Neuronal stem cell (in vitro differentiated cells): ENCODE results near the gene C11orf97.

Experiments
- DNase-seq: peaks from one replicate; pipeline ENCODE4 v3.0.0-alpha.2; 2013; ENCODE audit warnings: low spot score
- H2AFZ ChIP-seq: one replicate; pipeline ENCODE4 v1.6.1; 2013; ENCODE audit warnings: mild to moderate bottlenecking, low read length, inconsistent platforms
- H2AK5ac ChIP-seq: 2 replicates; pipeline ENCODE4 v1.6.1; 2013; ENCODE audit warnings: low read depth, mild to moderate bottlenecking, inconsistent platforms, low read length, moderate library complexity, mixed read lengths
- H2BK120ac ChIP-seq: 2 replicates; pipeline ENCODE4 v1.6.1; 2013; ENCODE audit warnings: low read depth, mild to moderate bottlenecking, inconsistent platforms, low read length, moderate library complexity, mixed read lengths
- H2BK12ac ChIP-seq: one replicate; pipeline ENCODE4 v1.6.1; 2013; ENCODE audit warnings: low read length, inconsistent platforms
- H2BK15ac ChIP-seq: 2 replicates; pipeline ENCODE4 v1.6.1; 2013; ENCODE audit warnings: mild to moderate bottlenecking, low read length, inconsistent platforms, mixed read lengths
- H2BK5ac ChIP-seq: one replicate; pipeline ENCODE4 v1.6.1; 2013; ENCODE audit warnings: inconsistent platforms, mild to moderate bottlenecking, low read length, moderate library complexity
- H3K14ac ChIP-seq: one replicate; pipeline ENCODE4 v1.6.1; 2013; ENCODE audit warnings: low read length, inconsistent platforms
- H3K18ac ChIP-seq: 2 replicates; pipeline ENCODE4 v1.6.1; 2013; ENCODE audit warnings: low read length, inconsistent platforms
- H3K23ac ChIP-seq: 2 replicates; pipeline ENCODE4 v1.6.1; 2013; ENCODE audit warnings: low read depth, mild to moderate bottlenecking, mixed read lengths, low read length, inconsistent platforms; ENCODE audit not compliant: poor library complexity
- H3K27ac ChIP-seq: replicated peaks from 3 replicates; pipeline ENCODE4 v1.5.1; 2013; ENCODE audit warnings: low read length, inconsistent platforms
- H3K27me3 ChIP-seq, 3 experiments: 2 replicates each; pipeline ENCODE4 v1.6.1; 2013; ENCODE audit warnings: low read length in 3 of 3, mild to moderate bottlenecking in 2 of 3, inconsistent platforms in 1 of 3, low read depth in 1 of 3, mixed read lengths in 1 of 3, moderate library complexity in 1 of 3; ENCODE audit not compliant: control insufficient read depth in 3 of 3, insufficient read depth in 3 of 3
- H3K36me3 ChIP-seq, 2 donors: replicated peaks in 1 of 2; 2 replicates each; pipeline ENCODE4 v1.6.1; 2013; ENCODE audit warnings: low read length in 2 of 2; ENCODE audit not compliant: control insufficient read depth in 2 of 2, insufficient read depth in 2 of 2
- H3K4ac ChIP-seq: 2 replicates; pipeline ENCODE4 v1.6.1; 2013; ENCODE audit warnings: inconsistent platforms, mild to moderate bottlenecking, low read length, moderate library complexity
- H3K4me1 ChIP-seq, 2 donors: 1 replicate in 1 of 2; 2 replicates in 1 of 2; pipeline ENCODE4 v1.6.1; 2013; ENCODE audit warnings: low read length in 2 of 2, low read depth in 1 of 2; ENCODE audit not compliant: control insufficient read depth in 2 of 2, insufficient read depth in 1 of 2
- H3K4me2 ChIP-seq: one replicate; pipeline ENCODE4 v1.6.1; 2013; ENCODE audit warnings: mild to moderate bottlenecking, low read length, inconsistent platforms; ENCODE audit not compliant: insufficient read depth, poor library complexity, severe bottlenecking
- H3K4me3 ChIP-seq, 2 donors: 2 replicates each; pipeline ENCODE4 v1.5.1; 2013; ENCODE audit warnings: low read length in 2 of 2, mild to moderate bottlenecking in 2 of 2, inconsistent platforms in 1 of 2, moderate library complexity in 1 of 2
- H3K79me1 ChIP-seq: one replicate; pipeline ENCODE4 v1.6.1; 2013; ENCODE audit warnings: low read depth, mild to moderate bottlenecking, inconsistent platforms, low read length, moderate library complexity
- H3K9ac ChIP-seq: one replicate; pipeline ENCODE4 v1.6.1; 2013; ENCODE audit warnings: mild to moderate bottlenecking, low read depth, low read length, inconsistent platforms; ENCODE audit not compliant: poor library complexity
- H3K9me3 ChIP-seq, 2 donors: replicated peaks in 1 of 2; 2 replicates each; pipeline versions ENCODE3 to v1.6.1; 2013; ENCODE audit warnings: low read length in 2 of 2, mild to moderate bottlenecking in 2 of 2, inconsistent platforms in 1 of 2, low read depth in 1 of 2, mixed read lengths in 1 of 2, moderate library complexity in 1 of 2; ENCODE audit not compliant: control insufficient read depth in 2 of 2, insufficient read depth in 1 of 2
- H4K8ac ChIP-seq: one replicate; pipeline ENCODE4 v1.6.1; 2013; ENCODE audit warnings: low read depth, mild to moderate bottlenecking, inconsistent platforms, low read length, moderate library complexity
- H4K91ac ChIP-seq: one replicate; pipeline ENCODE4 v1.6.1; 2013; ENCODE audit warnings: low read length, low read depth, mild to moderate bottlenecking, inconsistent platforms; ENCODE audit not compliant: poor library complexity
- WGBS, 2 donors: extraction: QIAGEN DNeasy Blood & Tissue Kit; methylation state at CpG; one replicate each; pipeline ENCODE4 v1.1.7; 2013; ENCODE audit warnings: missing lambda C conversion rate in 2 of 2, mixed read lengths in 1 of 2; ENCODE audit not compliant: insufficient read length in 2 of 2, insufficient replicate concordance in 1 of 2; ENCODE audit errors: extremely low coverage in 2 of 2; 5-methylcytosine and 5-hydroxymethylcytosine counted together

Gene C11orf97

GRCh38 chr11:94532211-94532610 is 19.9 kb downstream of the C11orf97 start:
- Histone ChIP-seq H3K4me3 (no peak overlapping the region), H2BK12ac (no peak overlapping the region), H2BK15ac (no peak overlapping the region), H3K18ac (no peak overlapping the region), H3K27ac (no peak overlapping the region), H3K23ac (no peak overlapping the region), H3K4me1 (no peaks in the 10 kb centered on the region), H3K9ac (no peak overlapping the region), H2BK5ac (no peak overlapping the region), H3K9me3 (no peaks in the 10 kb centered on the region), H3K79me1 (no peaks in the 10 kb centered on the region), H3K4ac (no peak overlapping the region), H2BK120ac (no peak overlapping the region), H4K8ac (no peak overlapping the region), H3K14ac (no peak overlapping the region), H3K36me3 (no peaks in the 10 kb centered on the region), H2AK5ac (no peak overlapping the region), H3K27me3 (peaks cover 0 to 27% (median 0%) of the 10 kb centered on the region in 3 experiments), H3K4me2 (no peak overlapping the region), H4K91ac (no peak overlapping the region), H2AFZ (no peak overlapping the region)
- WGBS, 2 donors: no CpG with 5 or more reads among the region's 3 CpGs
- no peak for DNase-seq

- Histone ChIP-seq H3K27me3 (peaks cover 0 to 26% (median 0%) of the 10 kb centered on the region in 3 experiments), H3K18ac (no peak overlapping the region), H2BK5ac (no peak overlapping the region), H2BK120ac (no peak overlapping the region), H3K79me1 (no peaks in the 10 kb centered on the region), H4K8ac (no peak overlapping the region), H3K9me3 (no peaks in the 10 kb centered on the region), H3K4me2 (no peak overlapping the region), H2BK15ac (no peak overlapping the region), H3K4me3 (no peak overlapping the region), H2AFZ (no peak overlapping the region), H3K36me3 (no peaks in the 10 kb centered on the region), H3K27ac (no peak overlapping the region), H4K91ac (no peak overlapping the region), H3K14ac (no peak overlapping the region), H3K9ac (no peak overlapping the region), H3K4ac (no peak overlapping the region), H2AK5ac (no peak overlapping the region), H3K23ac (no peak overlapping the region), H2BK12ac (no peak overlapping the region), H3K4me1 (no peaks in the 10 kb centered on the region)
- WGBS, 2 donors: no CpG with 5 or more reads among the region's 1 CpG
- no peak for DNase-seq
Measured at GRCh38 chr11:94533206-94533605, 20.9 kb downstream of the C11orf97 start.

- H3K36me3 ChIP-seq: no peaks in the 10 kb centered on the region
- H2BK5ac ChIP-seq: no peak overlapping the region
- no peaks in the 10 kb centered on the region for H3K4me1 ChIP-seq
- H2AK5ac ChIP-seq: no peak overlapping the region
- no peak overlapping the region for H3K23ac ChIP-seq
- H2BK120ac ChIP-seq: no peak overlapping the region
- no peak overlapping the region for H2BK15ac ChIP-seq
- no peak overlapping the region for H3K4me3 ChIP-seq
- no peaks in the 10 kb centered on the region for H3K9me3 ChIP-seq
- H3K18ac ChIP-seq: no peak overlapping the region
- no peak overlapping the region for H3K4me2 ChIP-seq
- H2BK12ac ChIP-seq: no peak overlapping the region
- H3K79me1 ChIP-seq: no peaks in the 10 kb centered on the region
- H3K4ac ChIP-seq: no peak overlapping the region
- H3K14ac ChIP-seq: no peak overlapping the region
- no CpG with 5 or more reads among the region's 6 CpGs for WGBS, 2 donors
- H4K91ac ChIP-seq: no peak overlapping the region
- H2AFZ ChIP-seq: no peak overlapping the region
- no peak overlapping the region for H4K8ac ChIP-seq
- DNase-seq: no peak
- peaks cover 0 to 23% (median 0%) of the 10 kb centered on the region in 3 experiments for H3K27me3 ChIP-seq
- H3K9ac ChIP-seq: no peak overlapping the region
- H3K27ac ChIP-seq: no peak overlapping the region
Measured at GRCh38 chr11:94533696-94534630, 21.7 kb downstream of the C11orf97 start.

- Histone ChIP-seq H4K91ac (no peak overlapping the region), H3K36me3 (no peaks in the 10 kb centered on the region), H3K4me2 (no peak overlapping the region), H2BK15ac (no peak overlapping the region), H3K4ac (no peak overlapping the region), H3K14ac (no peak overlapping the region), H2BK12ac (no peak overlapping the region), H2AFZ (no peak overlapping the region), H2BK5ac (no peak overlapping the region), H3K79me1 (no peaks in the 10 kb centered on the region), H3K9ac (no peak overlapping the region), H3K23ac (no peak overlapping the region), H2BK120ac (no peak overlapping the region), H3K27me3 (peaks cover 0 to 31% (median 0%) of the 10 kb centered on the region in 3 experiments), H3K9me3 (no peaks in the 10 kb centered on the region), H3K4me1 (no peaks in the 10 kb centered on the region), H3K18ac (no peak overlapping the region), H3K27ac (no peak overlapping the region), H3K4me3 (no peak overlapping the region), H2AK5ac (no peak overlapping the region), H4K8ac (no peak overlapping the region)
- DNase-seq: no peak
Measured at GRCh38 chr11:94536386-94536785, 24.1 kb downstream of the C11orf97 start.
